ENCODE data around the gene TMEM132C. TPM values are rescaled to one million over a fixed set of nuclear protein-coding genes. Genes with fewer than 3 reads are reported as not detected.

Gene TMEM132C
- total RNA-seq, 1 donor from 2014 or later: not detected

- Mint-ChIP-seq H3K27me3 (no peaks in the 10 kb centered on the region), H3K27ac (no peak overlapping the region), H3K36me3 (ENCODE audit: low read depth) (no peaks in the 10 kb centered on the region), H3K4me1 (no peaks in the 10 kb centered on the region), H3K4me3 (no peak overlapping the region), H3K9me3 (no peaks in the 10 kb centered on the region)
- ATAC-seq (ENCODE audit: low read depth) (no peak), DNase-seq (no peak)
- ChIA-PET CTCF (no interaction called here), POLR2A (no interaction called here)
- TF ChIP-seq CTCF (IDR thresholded peaks at IDR 0.05): no peak
- intact Hi-C loops (cut with micrococcal nuclease): no loop called here
Measured at GRCh38 chr12:128675576-128675975, 408.6 kb downstream of the TMEM132C start.

- no peaks in the 10 kb centered on the region for H3K4me1 Mint-ChIP-seq
- intact Hi-C loops (cut with micrococcal nuclease): no loop called here
- DNase-seq (no peak), ATAC-seq (ENCODE audit: low read depth) (no peak)
- no peaks in the 10 kb centered on the region for H3K27me3 Mint-ChIP-seq
- H3K4me3 Mint-ChIP-seq: no peak overlapping the region
- ChIA-PET POLR2A (no interaction called here), CTCF (no interaction called here)
- H3K27ac Mint-ChIP-seq: no peak overlapping the region
- TF ChIP-seq CTCF (IDR thresholded peaks at IDR 0.05): no peak
- no peaks in the 10 kb centered on the region for H3K9me3 Mint-ChIP-seq
- no peaks in the 10 kb centered on the region for H3K36me3 Mint-ChIP-seq (ENCODE audit: low read depth)
Measured at GRCh38 chr12:128680555-128680954, 413.6 kb downstream of the TMEM132C start.

- no peak for TF ChIP-seq CTCF (IDR thresholded peaks at IDR 0.05)
- DNase-seq: no peak
- no peak overlapping the region for H3K4me3 Mint-ChIP-seq
- ChIA-PET CTCF (no interaction called here), POLR2A (no interaction called here)
- no peaks in the 10 kb centered on the region for H3K36me3 Mint-ChIP-seq (ENCODE audit: low read depth)
- intact Hi-C loops (cut with micrococcal nuclease): no loop called here
- no peak overlapping the region for H3K27ac Mint-ChIP-seq
- no peaks in the 10 kb centered on the region for H3K27me3 Mint-ChIP-seq
- H3K9me3 Mint-ChIP-seq: no peaks in the 10 kb centered on the region
- no peaks in the 10 kb centered on the region for H3K4me1 Mint-ChIP-seq
- ATAC-seq (ENCODE audit: low read depth): no peak
Measured at GRCh38 chr12:128682548-128683275, 415.7 kb downstream of the TMEM132C start.

- intact Hi-C loops (cut with micrococcal nuclease): no loop called here
- H3K27ac Mint-ChIP-seq: no peak overlapping the region
Measured at GRCh38 chr12:128684352-128684751, 417.4 kb downstream of the TMEM132C start.

DNA sequence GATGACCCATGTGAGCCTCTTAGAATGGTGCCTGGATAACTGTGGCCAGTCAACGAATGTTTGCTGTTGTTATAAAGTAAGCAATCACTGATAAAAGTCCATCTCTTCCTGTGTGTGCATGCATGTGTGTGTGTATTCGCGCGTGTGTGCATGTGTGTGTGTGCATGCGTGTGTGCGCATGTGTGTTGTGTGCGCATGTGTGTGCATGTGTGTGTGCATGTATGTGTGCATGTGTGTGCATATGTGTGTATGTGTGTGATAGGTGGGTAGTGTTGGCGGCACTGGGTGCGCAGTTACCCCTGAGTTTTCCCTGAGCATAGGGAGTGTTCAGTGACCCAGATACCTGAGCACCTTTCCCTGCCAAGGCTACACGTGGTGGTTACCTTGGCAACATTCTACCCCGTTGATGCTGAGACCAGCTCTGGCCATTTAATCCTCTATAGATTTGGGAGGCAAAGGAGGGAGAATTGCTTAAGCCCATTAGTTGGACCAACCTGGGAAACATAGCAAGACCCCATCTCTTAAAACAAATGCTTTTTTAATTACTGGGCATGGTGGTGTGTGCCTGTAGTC, 419.0 kb downstream of the TMEM132C start:
- intact Hi-C loops (cut with micrococcal nuclease): no loop called here
- H3K9me3 Mint-ChIP-seq: no peaks in the 10 kb centered on the region
- DNase-seq (no peak), ATAC-seq (ENCODE audit: low read depth) (no peak)
- H3K4me3 Mint-ChIP-seq: no peak overlapping the region
- H3K4me1 Mint-ChIP-seq: no peaks in the 10 kb centered on the region
- H3K36me3 Mint-ChIP-seq (ENCODE audit: low read depth): no peaks in the 10 kb centered on the region
- H3K27me3 Mint-ChIP-seq: no peaks in the 10 kb centered on the region
- ChIA-PET CTCF (no interaction called here), POLR2A (no interaction called here)
- TF ChIP-seq CTCF (IDR thresholded peaks at IDR 0.05): no peak
- no peak overlapping the region for H3K27ac Mint-ChIP-seq

More at GRCh38 chr12:128684352-128684751, 417.4 kb downstream of the TMEM132C start:
- Mint-ChIP-seq H3K9me3 (no peaks in the 10 kb centered on the region), H3K27me3 (no peaks in the 10 kb centered on the region), H3K4me3 (no peak overlapping the region), H3K36me3 (ENCODE audit: low read depth) (no peaks in the 10 kb centered on the region), H3K4me1 (no peaks in the 10 kb centered on the region)
- ChIA-PET CTCF (no interaction called here), POLR2A (no interaction called here)
- ATAC-seq (ENCODE audit: low read depth) (no peak), DNase-seq (no peak)
- no peak for TF ChIP-seq CTCF (IDR thresholded peaks at IDR 0.05)

Data from activated B cell treated with CpG ODN at 0.5 μM for 24 hours (primary cell).